ENCODE measurements around the gene AMOT.

AMOT gene

GRCh38 chrX:112835019-112835418, 5.6 kb downstream of the AMOT start:
- DNase-seq: no peak

- no peak for DNase-seq
Measured at GRCh38 chrX:112834031-112834845, 6.4 kb downstream of the AMOT start.

- DNase-seq: no peak
Measured at GRCh38 chrX:112832481-112833095, 8.0 kb downstream of the AMOT start.

- DNase-seq: no peak
Measured at GRCh38 chrX:112830540-112830939, 10.1 kb downstream of the AMOT start.

GRCh38 chrX:112827292-112827903, 13.2 kb downstream of the AMOT start:
- no peak for DNase-seq

- DNase-seq: no peak
Measured at GRCh38 chrX:112826023-112826422, 14.6 kb downstream of the AMOT start.

GRCh38 chrX:112822892-112823291, 17.7 kb downstream of the AMOT start:
- DNase-seq: no peak

GRCh38 chrX:112820364-112821268, 20.0 kb downstream of the AMOT start:
- no peak for DNase-seq

- no peak for DNase-seq
Measured at GRCh38 chrX:112819813-112820212, 20.8 kb downstream of the AMOT start.

- DNase-seq: no peak
Measured at GRCh38 chrX:112819008-112819640, 21.5 kb downstream of the AMOT start.

- no peak for DNase-seq
Measured at GRCh38 chrX:112818114-112819007, 22.3 kb downstream of the AMOT start.

- no peak for DNase-seq
Measured at GRCh38 chrX:112816908-112817307, 23.7 kb downstream of the AMOT start.

- DNase-seq: no peak
Measured at GRCh38 chrX:112814496-112814895, 26.1 kb downstream of the AMOT start.

GRCh38 chrX:112812741-112813140, 27.9 kb downstream of the AMOT start:
- DNase-seq: no peak

- no peak for DNase-seq
Measured at GRCh38 chrX:112808651-112809195, 31.9 kb downstream of the AMOT start.

GRCh38 chrX:112808007-112808406, 32.6 kb downstream of the AMOT start:
- DNase-seq: no peak

GRCh38 chrX:112803060-112803459, 37.6 kb downstream of the AMOT start:
- no peak for DNase-seq

GRCh38 chrX:112802541-112802940, 38.1 kb downstream of the AMOT start:
- no peak for DNase-seq

GRCh38 chrX:112800971-112801775, 39.5 kb downstream of the AMOT start:
- DNase-seq: no peak

- no peak for DNase-seq
Measured at GRCh38 chrX:112799425-112799824, 41.2 kb downstream of the AMOT start.

Measured in CD4-positive, alpha-beta T cell treated with Interferon alpha-2 for 1 hour (primary cell).